ENCODE results near the gene SAMD10. TPM values are rescaled to one million over a fixed set of nuclear protein-coding genes. Genes with fewer than 3 reads are reported as not detected.

Gene SAMD10
- total RNA-seq, 4 donors from 2014 or later, result 0.48 to 1.2 (median 0.84) TPM; not detected in 1

GRCh38 chr20:64010711-64011237, 31.3 kb upstream of the SAMD10 start:
- ATAC-seq (ENCODE audit: low FRiP score) (no peak), DNase-seq (ENCODE audit: low spot score) (no peak)
- no peak for TF ChIP-seq CTCF (IDR thresholded peaks at IDR 0.05)

GRCh38 chr20:64009811-64010387, 30.5 kb upstream of the SAMD10 start:
- TF ChIP-seq CTCF (IDR thresholded peaks at IDR 0.05), result no peak
- ATAC-seq (ENCODE audit: low FRiP score), result no peak
- no peak for DNase-seq (ENCODE audit: low spot score)

- DNase-seq (ENCODE audit: low spot score) (no peak), ATAC-seq (ENCODE audit: low FRiP score) (no peak)
- TF ChIP-seq CTCF (IDR thresholded peaks at IDR 0.05), result no peak
These were observed 27.5 kb upstream of the SAMD10 start for GRCh38 chr20:64006902-64007301.

- no peak for TF ChIP-seq CTCF (IDR thresholded peaks at IDR 0.05)
- ATAC-seq (ENCODE audit: low FRiP score), result no peak
- no peak for DNase-seq (ENCODE audit: low spot score)
These were observed 27.0 kb upstream of the SAMD10 start for GRCh38 chr20:64006490-64006889.

- no peak for DNase-seq (ENCODE audit: low spot score)
- no peak for TF ChIP-seq CTCF (IDR thresholded peaks at IDR 0.05)
- no peak for ATAC-seq (ENCODE audit: low FRiP score)
These were observed 26.0 kb upstream of the SAMD10 start for GRCh38 chr20:64005394-64005793.

- TF ChIP-seq CTCF (IDR thresholded peaks at IDR 0.05), result no peak
- DNase-seq (ENCODE audit: low spot score), result no peak
- ATAC-seq (ENCODE audit: low FRiP score), result no peak
These were observed 24.7 kb upstream of the SAMD10 start for GRCh38 chr20:64003960-64004725.

- DNase-seq (ENCODE audit: low spot score) (no peak), ATAC-seq (ENCODE audit: low FRiP score) (no peak)
- no peak for TF ChIP-seq CTCF (IDR thresholded peaks at IDR 0.05)
These were observed 22.2 kb upstream of the SAMD10 start for GRCh38 chr20:64001607-64002011.

Data from omental fat pad (tissue), 4 donors.